SH-SY5Y (cell line): Measurements from ENCODE around the gene VPS16.

ENCODE experiments used
- GATA2 ChIP-seq: IDR thresholded peaks from 2 replicates; pipeline ENCODE4 v1.6.1; 2011; ENCODE audit warnings: mild to moderate bottlenecking, low read depth, low read length
- GATA3 ChIP-seq: IDR thresholded peaks from 2 replicates; pipeline ENCODE4 v1.6.1; 2011; ENCODE audit warnings: low read depth, mild to moderate bottlenecking, low read length, moderate library complexity

- no peak for TF ChIP-seq GATA2
- TF ChIP-seq GATA3 = no peak
Observed at GRCh38 chr20:2873010-2873746, 32.6 kb downstream of the VPS16 start, which contains the start of gene PTPRA.
